A549 (cell line): Measurements from ENCODE around the gene CLMN. TPM values are rescaled to one million over a fixed set of nuclear protein-coding genes. Genes with fewer than 3 reads are reported as not detected.

Experiments used
- ATAC-seq, 2 experiments: fragments of 200-7000 bp in 1 of 2; fragments of >200 bp in 1 of 2; cut with Nextera tagmentation in 1 of 2; cut with Tn5 transposase in 1 of 2; 3 replicates each; pipeline versions ENCODE4 v1.8.0 to v1.9.1; 2018 to 2020; ENCODE audit warnings: mild to moderate bottlenecking in 1 of 2, moderate library complexity in 1 of 2
- CTCF ChIA-PET: fragments of 300-600 bp; sonication (Branson Sonifier 250); formaldehyde crosslinking; extraction: SDS; loops from one replicate; lab custom pipeline; 2021; ENCODE audit warnings: antibody characterized with exemption, inconsistent platforms; lab: Yijun Ruan, JAX
- POLR2A ChIA-PET: fragments of 350-600 bp; formaldehyde crosslinking; extraction: SDS; loops from one replicate; lab custom pipeline; 2021; ENCODE audit warnings: antibody characterized with exemption, inconsistent platforms; lab: Yijun Ruan, JAX
- DNase-seq, 2 experiments: peaks; one replicate each; pipeline versions ENCODE4 v3.0.0 to v3.0.0-alpha.2; 2011 to 2016; ENCODE audit warnings: low read depth in 1 of 2, low spot score in 1 of 2
- FAIRE-seq: peaks from 2 replicates; lab custom pipeline; 2011; peaks lifted over from hg19 to GRCh38; lab: Jason Lieb, UNC
- H3K27ac ChIP-seq, 2 experiments: fragments of >200 bp; sonication (Bioruptor Twin); formaldehyde crosslinking; 3 replicates each; pipeline ENCODE4 v1.5.1; 2016 to 2017
- H3K4me1 ChIP-seq: fragments of >200 bp; sonication (Bioruptor Twin); formaldehyde crosslinking; 3 replicates; pipeline ENCODE4 v1.6.1; 2016
- H3K4me2 ChIP-seq: fragments of >200 bp; sonication (Bioruptor Twin); formaldehyde crosslinking; 3 replicates; pipeline ENCODE4 v1.6.1; 2016
- H3K4me3 ChIP-seq: fragments of >200 bp; sonication (Bioruptor Twin); formaldehyde crosslinking; 3 replicates; pipeline ENCODE4 v1.5.1; 2016
- H3K9me3 ChIP-seq: fragments of >200 bp; sonication (Bioruptor Twin); formaldehyde crosslinking; 3 replicates; pipeline ENCODE4 v1.6.1; 2016
- BHLHE40 ChIP-seq: IDR thresholded peaks from 2 replicates; pipeline ENCODE4 v1.6.1; 2012; ENCODE audit warnings: low read depth, low read length, inconsistent platforms
- CBX2 ChIP-seq: fragments of 200-600 bp; sonication (generic); IDR thresholded peaks from 2 replicates; pipeline ENCODE4 v1.6.1; 2016; ENCODE audit warnings: low read depth, mild to moderate bottlenecking, borderline replicate concordance
- CBX8 ChIP-seq: fragments of 200-600 bp; sonication (generic); IDR thresholded peaks from 2 replicates; pipeline ENCODE4 v1.6.1; 2016
- EHMT2 ChIP-seq: fragments of 200-600 bp; sonication (generic); IDR thresholded peaks from 2 replicates; pipeline ENCODE4 v1.6.1; 2016; ENCODE audit warnings: antibody characterized with exemption, low read depth, mild to moderate bottlenecking, moderate library complexity
- FOXS1 ChIP-seq: fragments of 250-450 bp; sonication (Bioruptor Pico); IDR thresholded peaks from 2 replicates; pipeline ENCODE4 v1.5.0; 2020; ENCODE audit warnings: mild to moderate bottlenecking, moderate library complexity
- HMGXB4 ChIP-seq: fragments of 250-450 bp; sonication (Bioruptor Pico); IDR thresholded peaks from 2 replicates; pipeline ENCODE4 v1.5.0; 2021; ENCODE audit warnings: mild to moderate bottlenecking, moderate library complexity, borderline replicate concordance
- HOXB13 ChIP-seq: fragments of 250-450 bp; sonication (Bioruptor Pico); IDR thresholded peaks from 2 replicates; pipeline ENCODE4 v1.5.0; 2020; ENCODE audit warnings: low read depth, mild to moderate bottlenecking, moderate library complexity
- MAFK ChIP-seq: fragments of 450-650 bp; IDR thresholded peaks from 2 replicates; pipeline ENCODE4 v1.6.1; 2014; ENCODE audit not compliant: partially characterized antibody
- PHF8 ChIP-seq: fragments of 200-600 bp; sonication (generic); IDR thresholded peaks from 2 replicates; pipeline ENCODE4 v1.6.1; 2016; ENCODE audit warnings: low read depth, mild to moderate bottlenecking, antibody characterized with exemption, moderate library complexity, borderline replicate concordance
- RAD21 ChIP-seq, 2 experiments: fragments of >200 bp in 1 of 2; sonication (Bioruptor Twin) in 1 of 2; formaldehyde crosslinking in 1 of 2; IDR thresholded peaks in 1 of 2; conservative IDR thresholded peaks in 1 of 2; 2 replicates in 1 of 2; 3 replicates in 1 of 2; pipeline ENCODE4 v1.6.1; 2012 to 2018; ENCODE audit warnings: inconsistent platforms in 1 of 2
- RNF2 ChIP-seq: fragments of 200-600 bp; sonication (generic); IDR thresholded peaks from 2 replicates; pipeline ENCODE4 v1.6.1; 2016; ENCODE audit warnings: low read depth, mild to moderate bottlenecking, antibody characterized with exemption, moderate library complexity, borderline replicate concordance
- TFCP2L1 ChIP-seq: fragments of 250-450 bp; sonication (Bioruptor Pico); IDR thresholded peaks from 2 replicates; pipeline ENCODE4 v1.5.0; 2021; ENCODE audit warnings: mild to moderate bottlenecking
- TP53 ChIP-seq: fragments of 250-450 bp; sonication (Bioruptor Pico); IDR thresholded peaks from 2 replicates; pipeline ENCODE4 v1.5.0; 2021; ENCODE audit warnings: mild to moderate bottlenecking, moderate library complexity
- USF2 ChIP-seq: fragments of 450-650 bp; IDR thresholded peaks from 2 replicates; pipeline ENCODE4 v1.6.1; 2014; ENCODE audit warnings: antibody characterized with exemption
- ZNF302 ChIP-seq: fragments of 250-450 bp; sonication (Bioruptor Pico); IDR thresholded peaks from 2 replicates; pipeline ENCODE4 v1.9.0; 2021; ENCODE audit warnings: inconsistent platforms, mild to moderate bottlenecking, moderate library complexity
- WGBS: methylation state at CpG from one replicate; pipeline ENCODE4 v1.1.6; 2017; ENCODE audit errors: missing lambda C conversion rate; 5-methylcytosine and 5-hydroxymethylcytosine counted together
- polyA plus RNA-seq, 4 experiments: library from polyadenylated mRNA; depleted of rRNA in 3 of 4; stranded (reverse); fragments of >200 nt; fragmentation: RNase III in 1 of 4; extraction: RNeasy Plus Mini Kit Qiagen cat#74134 plus additional on column Dnase treatment in 1 of 4; gene quantifications; 2 replicates in 3 of 4; 3 replicates in 1 of 4; pipeline ENCODE4 v1.2.3, GENCODE V29; 2011 to 2017
- TF ChIP-seq, protein P1 (sequence below): IDR thresholded peaks from 2 replicates; pipeline ENCODE4 v1.6.1; 2012
- TF ChIP-seq, protein P2 (sequence below): fragments of 150-350 bp; IDR thresholded peaks from 2 replicates; pipeline ENCODE4 v1.6.1; 2014; ENCODE audit warnings: low read depth, mild to moderate bottlenecking, low read length
- TF ChIP-seq, protein P3 (sequence below): fragments of >200 bp; sonication (Bioruptor Twin); formaldehyde crosslinking; IDR thresholded peaks from 3 replicates; pipeline ENCODE4 v1.5.1; 2016

CLMN gene
- polyA plus RNA-seq, 2 of the 4 experiments (the other 2 are of a cell fraction) = 2.9 to 10.6 TPM

DNA sequence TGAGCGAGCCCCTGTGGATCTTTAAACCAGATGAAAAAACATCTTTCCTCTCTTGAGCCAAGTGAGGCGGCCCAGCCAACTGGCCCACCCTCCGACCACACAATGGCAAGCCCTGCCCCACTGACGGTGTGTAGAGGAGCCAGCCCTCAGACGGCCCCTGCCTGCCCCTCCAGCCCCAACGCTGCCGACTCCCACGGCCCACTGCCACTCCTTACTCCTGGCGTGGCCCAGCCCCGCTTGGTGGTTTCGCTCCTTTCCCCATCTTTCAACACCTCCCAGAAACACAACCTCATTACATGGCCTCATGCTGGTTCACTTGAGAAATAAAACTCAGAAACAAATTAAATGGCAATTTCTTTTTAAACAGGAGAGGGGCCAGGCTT is 81.8 kb downstream of the CLMN start:
- 85% methylated on average over 11 of the region's 11 CpGs for WGBS
- DNase-seq (no peak), ATAC-seq (no peak), FAIRE-seq (no peak)
- ChIA-PET POLR2A (no interaction called here), CTCF (no interaction called here)
- H3K4me1 ChIP-seq = no peaks in the 10 kb centered on the region; the same call in 2 of the 3 replicates
- H3K27ac ChIP-seq = no peak overlapping the region
- no peak overlapping the region for H3K4me2 ChIP-seq
- no peaks in the 10 kb centered on the region for H3K9me3 ChIP-seq
- no peak overlapping the region for H3K4me3 ChIP-seq
- TF ChIP-seq ZNF302 (CRISPR knock-in tag) (no peak), FOXS1 (CRISPR knock-in tag) (no peak), USF2 (no peak), RNF2 (no peak), EHMT2 (no peak), HMGXB4 (no peak), RAD21 (conservative IDR thresholded peaks at IDR 0.05 in 1 of 2, IDR thresholded peaks at IDR 0.05 in 1 of 2) (no peak), CBX8 (no peak), BHLHE40 (no peak), CBX2 (no peak), PHF8 (no peak), HOXB13 (CRISPR knock-in tag) (no peak)
- TF ChIP-seq, protein P1, sequence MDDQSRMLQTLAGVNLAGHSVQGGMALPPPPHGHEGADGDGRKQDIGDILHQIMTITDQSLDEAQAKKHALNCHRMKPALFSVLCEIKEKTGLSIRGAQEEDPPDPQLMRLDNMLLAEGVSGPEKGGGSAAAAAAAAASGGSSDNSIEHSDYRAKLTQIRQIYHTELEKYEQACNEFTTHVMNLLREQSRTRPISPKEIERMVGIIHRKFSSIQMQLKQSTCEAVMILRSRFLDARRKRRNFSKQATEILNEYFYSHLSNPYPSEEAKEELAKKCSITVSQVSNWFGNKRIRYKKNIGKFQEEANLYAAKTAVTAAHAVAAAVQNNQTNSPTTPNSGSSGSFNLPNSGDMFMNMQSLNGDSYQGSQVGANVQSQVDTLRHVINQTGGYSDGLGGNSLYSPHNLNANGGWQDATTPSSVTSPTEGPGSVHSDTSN = no peak
- TF ChIP-seq, protein P2, sequence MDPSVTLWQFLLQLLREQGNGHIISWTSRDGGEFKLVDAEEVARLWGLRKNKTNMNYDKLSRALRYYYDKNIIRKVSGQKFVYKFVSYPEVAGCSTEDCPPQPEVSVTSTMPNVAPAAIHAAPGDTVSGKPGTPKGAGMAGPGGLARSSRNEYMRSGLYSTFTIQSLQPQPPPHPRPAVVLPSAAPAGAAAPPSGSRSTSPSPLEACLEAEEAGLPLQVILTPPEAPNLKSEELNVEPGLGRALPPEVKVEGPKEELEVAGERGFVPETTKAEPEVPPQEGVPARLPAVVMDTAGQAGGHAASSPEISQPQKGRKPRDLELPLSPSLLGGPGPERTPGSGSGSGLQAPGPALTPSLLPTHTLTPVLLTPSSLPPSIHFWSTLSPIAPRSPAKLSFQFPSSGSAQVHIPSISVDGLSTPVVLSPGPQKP = no peak

DNA sequence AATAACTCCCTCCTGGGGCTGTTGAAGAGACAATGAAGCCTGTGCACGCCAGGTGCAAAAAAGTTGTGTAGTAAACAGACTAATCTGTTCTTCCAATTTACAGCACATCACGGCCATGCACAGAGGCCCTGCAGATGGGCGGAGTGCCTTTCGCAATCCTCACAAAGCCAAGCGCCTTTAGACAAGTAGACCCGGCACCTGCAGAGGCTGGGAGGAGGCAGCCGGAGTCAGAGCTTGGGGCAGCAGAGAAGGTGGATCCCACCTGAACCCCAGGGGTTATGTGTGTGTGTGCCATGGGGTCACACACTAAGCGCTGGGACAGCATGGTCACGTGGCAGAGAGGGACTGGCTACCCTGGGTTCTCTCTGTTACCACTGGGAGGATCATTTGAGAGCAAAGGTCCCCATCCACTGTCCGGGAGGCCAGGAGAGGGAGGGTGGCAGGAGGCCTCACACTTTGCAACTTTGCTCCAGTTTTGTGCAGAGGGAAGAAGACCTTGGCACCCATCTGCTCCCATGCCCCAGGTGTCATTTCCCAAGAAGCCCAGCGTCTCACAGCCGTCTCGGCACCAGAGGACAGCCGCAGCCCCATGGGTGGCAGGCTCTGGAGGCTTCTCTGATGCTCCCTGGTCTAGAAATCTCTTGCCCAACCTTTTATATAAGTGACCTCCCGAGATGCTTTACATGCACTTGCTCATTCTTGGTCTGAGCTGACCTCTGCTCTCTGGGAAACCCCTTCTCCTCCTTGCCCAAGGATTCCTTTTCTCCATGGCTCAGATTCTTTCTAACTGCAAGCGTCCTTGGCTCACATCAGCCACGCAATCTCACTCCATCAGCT is 82.4 kb downstream of the CLMN start:
- ATAC-seq = no peak
- WGBS = 83% methylated on average over 17 of the region's 17 CpGs
- CTCF ChIA-PET = no interaction called here

More for the DNA sequence above, 82.4 kb downstream of the CLMN start:
- Histone ChIP-seq H3K4me2 (no peak overlapping the region), H3K4me1 (peaks cover 2% of the 10 kb centered on the region), H3K9me3 (no peaks in the 10 kb centered on the region), H3K27ac (no peak overlapping the region), H3K4me3 (no peak overlapping the region)
- no peak for TF ChIP-seq TFCP2L1
- TF ChIP-seq TP53 = no peak
- TF ChIP-seq, protein P3, sequence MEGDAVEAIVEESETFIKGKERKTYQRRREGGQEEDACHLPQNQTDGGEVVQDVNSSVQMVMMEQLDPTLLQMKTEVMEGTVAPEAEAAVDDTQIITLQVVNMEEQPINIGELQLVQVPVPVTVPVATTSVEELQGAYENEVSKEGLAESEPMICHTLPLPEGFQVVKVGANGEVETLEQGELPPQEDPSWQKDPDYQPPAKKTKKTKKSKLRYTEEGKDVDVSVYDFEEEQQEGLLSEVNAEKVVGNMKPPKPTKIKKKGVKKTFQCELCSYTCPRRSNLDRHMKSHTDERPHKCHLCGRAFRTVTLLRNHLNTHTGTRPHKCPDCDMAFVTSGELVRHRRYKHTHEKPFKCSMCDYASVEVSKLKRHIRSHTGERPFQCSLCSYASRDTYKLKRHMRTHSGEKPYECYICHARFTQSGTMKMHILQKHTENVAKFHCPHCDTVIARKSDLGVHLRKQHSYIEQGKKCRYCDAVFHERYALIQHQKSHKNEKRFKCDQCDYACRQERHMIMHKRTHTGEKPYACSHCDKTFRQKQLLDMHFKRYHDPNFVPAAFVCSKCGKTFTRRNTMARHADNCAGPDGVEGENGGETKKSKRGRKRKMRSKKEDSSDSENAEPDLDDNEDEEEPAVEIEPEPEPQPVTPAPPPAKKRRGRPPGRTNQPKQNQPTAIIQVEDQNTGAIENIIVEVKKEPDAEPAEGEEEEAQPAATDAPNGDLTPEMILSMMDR = no peak
- TF ChIP-seq RAD21 (conservative IDR thresholded peaks at IDR 0.05 in 1 of 2, IDR thresholded peaks at IDR 0.05 in 1 of 2) = no peak
- no peak for TF ChIP-seq CBX2
- no peak for TF ChIP-seq MAFK
- POLR2A ChIA-PET = no interaction called here
- no peak for FAIRE-seq
- DNase-seq = no peak
